Fibroblast of skin of left biceps (primary cell): ENCODE data around the gene ATP9B.

Experiments used
- DNase-seq, 2 experiments: peaks; one replicate each; pipeline ENCODE4 v3.0.0-alpha.2; 2013; ENCODE audit warnings: low read depth in 2 of 2

The ATP9B gene

GRCh38 chr18:79068937-79069716 is at the start of gene ATP9B:
Gene ATP9B, plus strand, starts transcription at chr18:79069394. Its CDS starts 17 bp downstream, at chr18:79069411.
- DNase-seq = peak; percentile 96 to 98

GRCh38 chr18:79019881-79020280 is 49.3 kb upstream of the ATP9B start:
- DNase-seq = no peak

- no peak for DNase-seq
Measured at GRCh38 chr18:79022603-79023002, 46.6 kb upstream of the ATP9B start.

- no peak for DNase-seq
Measured at GRCh38 chr18:79026491-79026890, 42.7 kb upstream of the ATP9B start.

- no peak for DNase-seq
Measured at GRCh38 chr18:79030680-79031079, 38.5 kb upstream of the ATP9B start.

GRCh38 chr18:79042276-79042675 is 26.9 kb upstream of the ATP9B start:
- no peak for DNase-seq

- no peak for DNase-seq
Measured at GRCh38 chr18:79043288-79043687, 25.9 kb upstream of the ATP9B start.

- DNase-seq = no peak
Measured at GRCh38 chr18:79046522-79046921, 22.7 kb upstream of the ATP9B start.

GRCh38 chr18:79047556-79048244 is 21.5 kb upstream of the ATP9B start:
- no peak for DNase-seq

- no peak for DNase-seq
Measured at GRCh38 chr18:79048245-79048632, 21.0 kb upstream of the ATP9B start.

GRCh38 chr18:79049506-79049905 is 19.7 kb upstream of the ATP9B start:
- DNase-seq = no peak

- no peak for DNase-seq
Measured at GRCh38 chr18:79050005-79050404, 19.2 kb upstream of the ATP9B start.

GRCh38 chr18:79056827-79057367 is 12.3 kb upstream of the ATP9B start:
- no peak for DNase-seq

- DNase-seq = no peak
Measured at GRCh38 chr18:79058007-79058406, 11.2 kb upstream of the ATP9B start.

- DNase-seq = no peak
Measured at GRCh38 chr18:79062806-79063205, 6.4 kb upstream of the ATP9B start.

- no peak for DNase-seq
Measured at GRCh38 chr18:79064228-79064627, 5.0 kb upstream of the ATP9B start.

- no peak for DNase-seq
Measured at GRCh38 chr18:79065802-79066201, 3.4 kb upstream of the ATP9B start.

GRCh38 chr18:79067611-79068010 is 1.6 kb upstream of the ATP9B start:
- no peak for DNase-seq

GRCh38 chr18:79068341-79068936 is 755 bp upstream of the ATP9B start:
- DNase-seq = peak in 1 of 2 experiments; percentile 2

- peak in 1 of 2 experiments; percentile 0 for DNase-seq
Measured at GRCh38 chr18:79069717-79070151, 540 bp downstream of the ATP9B start.

- no peak for DNase-seq
Measured at GRCh38 chr18:79070486-79070885, 1.3 kb downstream of the ATP9B start.

GRCh38 chr18:79071037-79071436 is 1.8 kb downstream of the ATP9B start:
- DNase-seq = no peak
